ENCODE data around the gene CDYL2. TPM values are rescaled to one million over a fixed set of nuclear protein-coding genes. Genes with fewer than 3 reads are reported as not detected.
"Not testable (repeated sequence)": the region's sequence is repeated elsewhere in the genome, so short reads cannot be mapped to it uniquely, and the experiment has no call there.

Gene CDYL2
- total RNA-seq, 1 donor from 2014 or later: 5.7 TPM

GRCh38 chr16:80759419-80760162, 44.8 kb downstream of the CDYL2 start:
- DNase-seq (ENCODE audit: low spot score): no peak
- no peak for ATAC-seq
- intact Hi-C loops (cut with DNase I): no loop called here

GRCh38 chr16:80754476-80754875, 49.9 kb downstream of the CDYL2 start:
- intact Hi-C loops (cut with DNase I): no loop called here
- DNase-seq (ENCODE audit: low spot score) (no peak), ATAC-seq (no peak)

- no peak for DNase-seq (ENCODE audit: low spot score)
- intact Hi-C loops (cut with DNase I): no loop called here
- ATAC-seq: no peak
Observed at GRCh38 chr16:80752541-80752940, 51.9 kb downstream of the CDYL2 start.

GRCh38 chr16:80751167-80751566, 53.2 kb downstream of the CDYL2 start:
- intact Hi-C loops (cut with DNase I): no loop called here
- DNase-seq (ENCODE audit: low spot score) (no peak), ATAC-seq (no peak)

- no peak for DNase-seq (ENCODE audit: low spot score)
- intact Hi-C loops (cut with DNase I): no loop called here
- peak; percentile 42 for ATAC-seq
Observed at GRCh38 chr16:80746231-80746630, 58.2 kb downstream of the CDYL2 start.

GRCh38 chr16:80744856-80745255, 59.5 kb downstream of the CDYL2 start:
- ATAC-seq (no peak), DNase-seq (ENCODE audit: low spot score) (no peak)
- intact Hi-C loops (cut with DNase I): loop anchor here (5.0 kb wide), 1 partner anchor 783 kb away; no protein-coding TSS in a partner anchor

GRCh38 chr16:80743772-80744171, 60.6 kb downstream of the CDYL2 start:
- intact Hi-C loops (cut with DNase I): loop anchor here (5.0 kb wide), 1 partner anchor 781 kb away; no protein-coding TSS in a partner anchor
- no peak for ATAC-seq
- no peak for DNase-seq (ENCODE audit: low spot score)

GRCh38 chr16:80743273-80743672, 61.1 kb downstream of the CDYL2 start:
- no peak for ATAC-seq
- no peak for DNase-seq (ENCODE audit: low spot score)
- intact Hi-C loops (cut with DNase I): loop anchor here (5.0 kb wide), 1 partner anchor 781 kb away; no protein-coding TSS in a partner anchor

GRCh38 chr16:80742331-80742730, 62.1 kb downstream of the CDYL2 start:
- intact Hi-C loops (cut with DNase I): loop anchor here (5.0 kb wide), 1 partner anchor 780 kb away; no protein-coding TSS in a partner anchor
- ATAC-seq (no peak), DNase-seq (ENCODE audit: low spot score) (no peak)

- no peak for DNase-seq (ENCODE audit: low spot score)
- intact Hi-C loops (cut with DNase I): loop anchor here (5.0 kb wide), 1 partner anchor 779 kb away; no protein-coding TSS in a partner anchor
- no peak for ATAC-seq
Observed at GRCh38 chr16:80741724-80742123, 62.7 kb downstream of the CDYL2 start.

- ATAC-seq (no peak), DNase-seq (ENCODE audit: low spot score) (no peak)
- intact Hi-C loops (cut with DNase I): no loop called here
Observed at GRCh38 chr16:80739523-80739922, 64.9 kb downstream of the CDYL2 start.

- no peak for DNase-seq (ENCODE audit: low spot score)
- intact Hi-C loops (cut with DNase I): no loop called here
- ATAC-seq: no peak
Observed at GRCh38 chr16:80738521-80738920, 65.9 kb downstream of the CDYL2 start.

- ATAC-seq: no peak
- intact Hi-C loops (cut with DNase I): no loop called here
- DNase-seq (ENCODE audit: low spot score): no peak
Observed at GRCh38 chr16:80735846-80736245, 68.6 kb downstream of the CDYL2 start.

GRCh38 chr16:80733407-80733806, 71.0 kb downstream of the CDYL2 start:
- intact Hi-C loops (cut with DNase I): no loop called here
- ATAC-seq: no peak
- no peak for DNase-seq (ENCODE audit: low spot score)

GRCh38 chr16:80731915-80732314, 72.5 kb downstream of the CDYL2 start:
- DNase-seq (ENCODE audit: low spot score) (no peak), ATAC-seq (no peak)
- intact Hi-C loops (cut with DNase I): no loop called here

- intact Hi-C loops (cut with DNase I); DNase-seq (ENCODE audit: low spot score); ATAC-seq: not testable (repeated sequence)
Observed at GRCh38 chr16:80727066-80727763, 77.2 kb downstream of the CDYL2 start.

GRCh38 chr16:80725566-80726162, 78.7 kb downstream of the CDYL2 start:
- intact Hi-C loops (cut with DNase I): no loop called here
- DNase-seq (ENCODE audit: low spot score) (no peak), ATAC-seq (no peak)

GRCh38 chr16:80723981-80724380, 80.4 kb downstream of the CDYL2 start:
- ATAC-seq (no peak), DNase-seq (ENCODE audit: low spot score) (no peak)
- intact Hi-C loops (cut with DNase I): no loop called here

- no peak for DNase-seq (ENCODE audit: low spot score)
- ATAC-seq: no peak
- intact Hi-C loops (cut with DNase I): no loop called here
Observed at GRCh38 chr16:80723091-80723490, 81.3 kb downstream of the CDYL2 start.

- intact Hi-C loops (cut with DNase I): no loop called here
- ATAC-seq (no peak), DNase-seq (ENCODE audit: low spot score) (no peak)
Observed at GRCh38 chr16:80720804-80721371, 83.5 kb downstream of the CDYL2 start.
